Uterus (tissue), 2 donors: ENCODE results near the gene AIPL1.

ENCODE experiments used
- CTCF ChIP-seq, 4 experiments: fragments of 200-600 bp in 2 of 4; fragments of 450-650 bp in 2 of 4; sonication (generic) in 2 of 4; IDR thresholded peaks; one replicate each; pipeline ENCODE4 v1.5.1; 2016 to 2019; ENCODE audit warnings: antibody characterized with exemption in 4 of 4, mild to moderate bottlenecking in 2 of 4, moderate library complexity in 1 of 4
- POLR2A ChIP-seq, 2 donors: fragments of 450-650 bp; IDR thresholded peaks; one replicate each; pipeline ENCODE4 v1.6.1; 2016; ENCODE audit warnings: antibody characterized with exemption in 2 of 2, mild to moderate bottlenecking in 1 of 2, moderate library complexity in 1 of 2

GRCh38 chr17:6444571-6445335, 9.8 kb upstream of the AIPL1 start:
- TF ChIP-seq POLR2A (IDR thresholded peaks at IDR 0.05) (no peak), CTCF (IDR thresholded peaks at IDR 0.05) (no peak)
